OCI-LY3 (cell line): ENCODE data around the gene PSMA3.
A peak's percentile ranks its signal among the peaks of the same experiment; 100 is the strongest.

ENCODE experiments used
- CTCF ChIP-seq: fragments of 200-600, 300-600 bp; sonication (generic); IDR thresholded peaks from 2 replicates; pipeline ENCODE4 v1.5.1; 2014; ENCODE audit warnings: antibody characterized with exemption, low read length, low read depth
- EZH2phosphoT487 ChIP-seq: fragments of 200-600 bp; shearing (Covaris generic); IDR thresholded peaks from 2 replicates; pipeline ENCODE4 v1.6.1; 2018; ENCODE audit warnings: antibody characterized with exemption, mixed run types, low read depth

DNA sequence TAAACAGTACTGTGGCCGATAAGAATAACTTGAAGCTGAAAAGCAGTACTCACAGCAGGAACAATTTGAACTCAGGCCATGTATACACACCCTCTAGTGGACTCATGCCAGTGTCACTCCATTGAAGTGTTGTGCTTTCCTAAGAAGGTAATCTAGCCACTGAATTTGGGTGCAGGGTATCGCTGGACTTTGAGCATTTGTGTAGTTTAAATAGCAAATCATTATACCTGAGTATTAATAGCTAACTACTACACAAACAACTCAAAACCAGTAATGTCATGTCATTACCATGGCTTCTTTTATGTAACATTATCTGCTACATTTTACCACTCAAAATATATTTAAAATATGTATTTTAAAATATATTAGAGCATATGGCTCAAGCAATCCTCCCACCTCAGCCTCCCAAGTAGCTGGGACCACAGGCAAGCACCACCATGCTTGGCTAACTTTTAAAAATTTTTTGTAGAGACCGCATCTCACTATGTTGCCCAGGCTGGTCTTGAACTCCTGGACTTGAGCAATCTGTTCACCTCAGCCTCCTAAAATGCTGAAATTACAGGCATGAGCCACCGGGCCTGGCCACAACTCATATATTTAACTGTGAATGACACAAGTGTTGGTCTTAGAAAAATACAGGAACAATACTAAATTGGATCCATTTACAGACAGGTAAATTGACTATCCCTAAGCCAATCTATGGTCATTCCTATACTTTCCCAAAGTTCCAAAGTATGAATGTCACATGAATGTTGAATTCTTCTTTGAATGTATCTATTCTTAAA, 28.1 kb downstream of the PSMA3 start:
- TF ChIP-seq CTCF = 0 out of 2 replicates have a peak, but pooled peaks have one; percentile 9
- no peak for TF ChIP-seq EZH2phosphoT487
